Lung microvascular endothelial cell (primary cell): ENCODE data around the gene KRTAP2-1. TPM values are rescaled to one million over a fixed set of nuclear protein-coding genes. Genes with fewer than 3 reads are reported as not detected.
"Not testable (repeated sequence)": the region's sequence is repeated elsewhere in the genome, so short reads cannot be mapped to it uniquely, and the experiment has no call there.

Source experiments
- DNase-seq, 2 donors: peaks; one replicate each; pipeline versions ENCODE4 v3.0.0 to v3.0.0-alpha.2; 2010; ENCODE audit warnings: low read depth in 2 of 2
- total RNA-seq: library from RNA; depleted of rRNA; stranded (reverse); fragments of >200 nt; gene quantifications from 2 replicates; pipeline ENCODE4 v1.2.1, GENCODE V29; 2014

Gene KRTAP2-1
- total RNA-seq, 1 donor from 2014 or later: not detected

GRCh38 chr17:41012326-41013120, 34.6 kb downstream of the KRTAP2-1 start:
- no peak for DNase-seq

- DNase-seq: no peak
Measured at GRCh38 chr17:41010441-41010840, 36.7 kb downstream of the KRTAP2-1 start.

DNA sequence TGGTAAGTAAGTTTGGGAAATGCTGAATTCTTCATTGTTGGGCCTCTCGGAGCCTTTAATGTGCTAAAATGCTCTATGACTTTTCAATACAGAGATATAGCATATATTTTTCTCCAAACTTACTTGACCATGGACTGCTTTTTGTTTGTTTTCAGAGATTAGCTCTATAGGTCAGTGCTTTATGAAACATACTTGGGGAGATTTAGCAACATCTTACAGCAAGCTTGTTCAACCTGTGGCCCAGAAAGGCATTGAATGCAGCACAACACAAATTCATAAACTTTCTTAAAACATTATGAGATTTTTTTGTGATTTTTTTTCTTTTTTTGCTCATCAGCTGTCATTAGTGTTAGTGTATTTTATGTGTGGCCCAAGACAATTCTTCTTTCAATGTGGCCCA, 37.2 kb downstream of the KRTAP2-1 start:
- no peak for DNase-seq

DNA sequence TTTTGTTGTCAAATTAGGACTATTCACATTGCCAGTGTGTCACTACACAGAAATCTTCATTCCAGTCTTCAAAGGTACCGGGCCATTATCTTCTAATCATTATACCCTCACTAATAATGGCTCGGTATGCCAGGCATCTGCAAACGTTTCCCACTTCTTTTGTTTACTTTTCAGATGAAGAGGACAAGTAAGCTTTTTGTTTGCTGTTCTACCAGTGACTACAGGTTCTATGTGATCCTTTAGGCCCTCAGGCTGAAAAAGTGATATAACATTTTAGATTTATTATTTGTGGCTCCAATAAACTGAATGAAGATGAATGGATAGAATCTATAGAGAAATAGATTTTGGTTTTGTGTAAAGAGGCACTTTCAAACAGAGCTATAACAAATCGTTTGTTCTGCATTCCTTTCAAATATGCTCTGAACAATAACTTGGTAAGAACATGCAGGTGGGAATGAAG, 37.8 kb downstream of the KRTAP2-1 start:
- DNase-seq: no peak

DNA sequence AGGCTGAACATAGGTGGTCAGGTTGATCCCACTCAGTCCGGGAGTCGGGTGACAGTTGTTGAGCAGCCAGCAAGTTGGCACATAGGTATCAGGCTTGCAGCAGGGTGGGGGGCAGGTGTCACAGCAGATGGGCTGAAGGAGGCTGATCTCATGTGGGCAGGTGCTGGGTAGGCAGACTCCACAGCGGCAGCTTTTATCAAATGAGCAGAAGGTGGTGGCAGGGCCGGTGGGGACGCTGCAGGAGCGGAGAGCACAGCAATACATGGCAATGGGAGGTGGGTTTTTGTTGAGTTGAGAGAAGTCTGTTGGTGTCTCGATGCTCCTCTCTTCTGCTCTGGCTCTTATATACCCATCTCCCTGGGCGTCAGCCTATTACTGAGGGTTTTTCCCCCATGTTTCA, 38.3 kb downstream of the KRTAP2-1 start, which contains the start of gene KRTAP3-1:
TSS of gene KRTAP3-1 (minus strand) at position 318 of the 400 bp plus-strand sequence. CDS start at position 264, 54 bp downstream.
- no peak for DNase-seq

DNA sequence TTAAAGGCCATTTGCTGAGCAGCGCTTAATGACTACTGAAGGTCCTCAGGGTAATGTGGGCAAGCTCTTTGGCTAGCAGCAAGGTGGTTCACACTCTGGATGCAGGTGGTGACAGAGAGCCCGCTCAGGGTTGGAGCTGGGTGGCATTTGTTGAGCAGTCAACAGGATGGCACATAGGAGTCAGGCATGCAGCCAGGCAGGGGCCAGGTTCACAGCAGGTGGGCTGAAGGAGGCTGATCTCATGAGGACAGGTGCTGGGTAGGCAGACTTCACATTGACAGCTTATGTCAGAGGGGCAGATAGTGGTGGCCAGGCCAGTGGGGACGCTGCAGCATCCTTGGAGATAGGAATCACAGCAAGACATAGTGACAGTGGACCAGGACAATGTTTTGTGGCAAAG, 42.7 kb downstream of the KRTAP2-1 start:
- no peak for DNase-seq

GRCh38 chr17:41003926-41004325, 43.2 kb downstream of the KRTAP2-1 start:
- no peak for DNase-seq

GRCh38 chr17:41002814-41003213, 44.3 kb downstream of the KRTAP2-1 start:
- DNase-seq: no peak

DNA sequence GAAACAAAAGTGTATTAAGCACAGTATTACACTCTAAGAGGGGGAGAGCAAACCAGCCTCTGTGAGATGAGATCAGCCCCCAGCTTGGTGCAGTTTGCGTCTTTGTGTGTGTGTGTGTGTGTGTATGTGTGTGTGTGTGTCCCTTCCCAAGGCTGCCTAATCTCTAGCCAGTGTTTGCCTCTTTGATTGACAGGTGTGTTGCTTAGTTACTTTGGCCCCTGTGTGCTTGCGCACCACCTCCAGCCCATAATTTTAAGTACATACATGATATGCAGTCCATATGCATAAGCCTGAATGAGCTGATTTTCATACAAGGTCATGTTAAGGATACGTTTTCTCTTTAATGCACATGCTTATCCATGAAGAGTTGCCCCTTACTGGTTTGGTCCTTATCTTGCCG, 45.3 kb downstream of the KRTAP2-1 start:
- DNase-seq: no peak

DNA sequence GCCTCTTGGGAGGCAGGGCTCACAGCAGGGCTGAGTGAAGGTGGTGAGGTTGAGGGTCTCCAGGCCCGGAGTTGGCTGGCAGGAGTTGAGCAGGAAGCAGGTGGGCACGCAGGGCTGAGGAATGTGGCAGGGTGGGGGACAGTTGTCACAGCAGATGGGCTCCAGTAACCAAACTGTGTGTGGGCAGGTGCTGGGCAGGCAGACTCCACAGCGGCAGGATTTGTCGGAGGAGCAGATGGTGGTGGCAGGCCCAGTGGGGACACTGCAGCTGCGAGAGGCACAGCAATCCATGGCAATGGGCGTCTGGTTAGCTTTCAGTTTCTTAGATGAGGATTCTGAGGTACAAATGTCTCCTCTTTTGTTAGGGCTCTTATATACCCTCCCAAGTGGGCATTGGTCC, 47.6 kb downstream of the KRTAP2-1 start, which contains the start of gene KRTAP3-2:
TSS of gene KRTAP3-2 (minus strand) at position 344 of the 400 bp plus-strand sequence. CDS start at position 291, 53 bp downstream.
- not testable (repeated sequence) for DNase-seq

DNA sequence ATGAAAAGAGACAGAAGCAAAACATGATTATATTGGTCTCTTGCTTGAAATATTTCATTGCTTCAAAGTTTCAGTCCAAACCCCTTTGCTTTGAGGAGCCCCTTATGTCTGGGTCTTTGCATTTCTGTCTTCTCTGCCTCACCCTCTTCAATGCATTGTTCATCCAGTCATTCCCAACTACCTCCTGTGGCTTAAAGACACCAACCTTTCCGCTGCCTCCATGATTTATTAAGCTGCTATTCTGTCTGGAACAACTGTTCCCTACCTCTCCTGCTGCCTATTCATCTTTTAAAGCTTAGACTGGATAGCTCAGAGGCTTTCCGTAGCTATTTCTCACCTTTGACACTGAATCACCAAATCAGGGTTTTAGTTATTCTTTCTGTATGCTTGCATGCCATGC, 49.8 kb downstream of the KRTAP2-1 start:
- no peak for DNase-seq

- DNase-seq: no peak
Measured at GRCh38 chr17:40996829-40997228, 50.3 kb downstream of the KRTAP2-1 start.

Other genes starting within 250 kb of the KRTAP2-1 start
- not detected in 2 replicates for gene KRT28, start 247.4 kb downstream of the KRTAP2-1 start, total RNA-seq
- gene KRT10, start 224.7 kb downstream of the KRTAP2-1 start, total RNA-seq: 1.6 and 3.3 TPM in 2 replicates
- gene KRT12, start 180.1 kb downstream of the KRTAP2-1 start, total RNA-seq: not detected in 2 replicates
- gene KRT20, start 162.1 kb downstream of the KRTAP2-1 start, total RNA-seq: not detected in 2 replicates
- under 0.01 and 1.6 TPM in 2 replicates for gene KRT23, start 109.7 kb downstream of the KRTAP2-1 start, total RNA-seq
- not detected in 2 replicates for gene KRT39, start 80.4 kb downstream of the KRTAP2-1 start, total RNA-seq
- not detected in 2 replicates for gene KRT40, start 63.0 kb downstream of the KRTAP2-1 start, total RNA-seq
- gene KRTAP3-3, start 53.2 kb downstream of the KRTAP2-1 start, total RNA-seq: not detected in 2 replicates
- not detected in 2 replicates for gene KRTAP3-2, start 47.4 kb downstream of the KRTAP2-1 start, total RNA-seq
- not detected in 2 replicates for gene KRTAP3-1, start 38.2 kb downstream of the KRTAP2-1 start, total RNA-seq
- gene KRTAP1-5, start 20.1 kb downstream of the KRTAP2-1 start, total RNA-seq: not detected in 2 replicates
- not detected in 2 replicates for gene KRTAP1-4, start 17.1 kb downstream of the KRTAP2-1 start, total RNA-seq
- not detected in 2 replicates for gene KRTAP1-3, start 12.4 kb downstream of the KRTAP2-1 start, total RNA-seq
- gene KRTAP1-1, start 5.9 kb downstream of the KRTAP2-1 start, total RNA-seq: not detected in 2 replicates
- gene KRTAP2-2, start 7.9 kb upstream of the KRTAP2-1 start, total RNA-seq: not detected in 2 replicates
- gene KRTAP2-3, start 12.8 kb upstream of the KRTAP2-1 start, total RNA-seq: not detected in 2 replicates
- not detected in 2 replicates for gene KRTAP2-4, start 18.6 kb upstream of the KRTAP2-1 start, total RNA-seq
- gene KRTAP4-7, start 36.8 kb upstream of the KRTAP2-1 start, total RNA-seq: not detected in 2 replicates
- gene KRTAP4-8, start 50.8 kb upstream of the KRTAP2-1 start, total RNA-seq: not detected in 2 replicates
- not detected in 2 replicates for gene KRTAP4-16, start 54.9 kb upstream of the KRTAP2-1 start, total RNA-seq
- not detected in 2 replicates for gene KRTAP4-9, start 58.1 kb upstream of the KRTAP2-1 start, total RNA-seq
- gene KRTAP4-11, start 71.1 kb upstream of the KRTAP2-1 start, total RNA-seq: not detected in 2 replicates
- not detected in 2 replicates for gene KRTAP4-12, start 76.9 kb upstream of the KRTAP2-1 start, total RNA-seq
- not detected in 2 replicates for gene KRTAP4-6, start 93.2 kb upstream of the KRTAP2-1 start, total RNA-seq
- not detected in 2 replicates for gene KRTAP4-5, start 102.5 kb upstream of the KRTAP2-1 start, total RNA-seq
- not detected in 2 replicates for gene KRTAP4-4, start 113.4 kb upstream of the KRTAP2-1 start, total RNA-seq
- not detected in 2 replicates for gene KRTAP4-3, start 120.9 kb upstream of the KRTAP2-1 start, total RNA-seq
- not detected in 2 replicates for gene KRTAP4-2, start 130.9 kb upstream of the KRTAP2-1 start, total RNA-seq
- gene KRTAP4-1, start 137.6 kb upstream of the KRTAP2-1 start, total RNA-seq: not detected in 2 replicates
- not detected in 2 replicates for gene KRTAP9-1, start 142.6 kb upstream of the KRTAP2-1 start, total RNA-seq
- not detected in 2 replicates for gene KRTAP9-2, start 179.3 kb upstream of the KRTAP2-1 start, total RNA-seq
- gene KRTAP9-3, start 185.1 kb upstream of the KRTAP2-1 start, total RNA-seq: not detected in 2 replicates
- gene KRTAP9-8, start 190.7 kb upstream of the KRTAP2-1 start, total RNA-seq: not detected in 2 replicates
- gene KRTAP9-4, start 202.4 kb upstream of the KRTAP2-1 start, total RNA-seq: not detected in 2 replicates
- gene KRTAP9-9, start 208.1 kb upstream of the KRTAP2-1 start, total RNA-seq: not detected in 2 replicates
- not detected in 2 replicates for gene KRTAP9-6, start 218.1 kb upstream of the KRTAP2-1 start, total RNA-seq
- not detected in 2 replicates for gene KRTAP9-7, start 228.4 kb upstream of the KRTAP2-1 start, total RNA-seq